Brain microvascular endothelial cell (primary cell): ENCODE results near the gene ACACB.

Source experiments
- DNase-seq: peaks from one replicate; pipeline ENCODE4 v3.0.0-alpha.2; 2020
- H3K27ac ChIP-seq: fragments of 250-450 bp; sonication (Bioruptor Pico); 2 replicates; pipeline ENCODE4 v1.5.1; 2020; ENCODE audit warnings: mild to moderate bottlenecking, moderate library complexity
- H3K27me3 ChIP-seq: fragments of 250-450 bp; sonication (Bioruptor Pico); replicated peaks from 2 replicates; pipeline ENCODE4 v1.5.1; 2020; ENCODE audit warnings: mild to moderate bottlenecking
- H3K36me3 ChIP-seq: fragments of 250-450 bp; sonication (Bioruptor Pico); replicated peaks from 2 replicates; pipeline ENCODE4 v1.5.1; 2020; ENCODE audit warnings: mild to moderate bottlenecking
- H3K4me3 ChIP-seq: 2 replicates; pipeline ENCODE4 v1.5.1; 2011; ENCODE audit warnings: low read depth, mild to moderate bottlenecking, control low read depth, low read length, moderate library complexity
- in situ Hi-C: cut with HindIII; loops from 2 replicates; pipeline ENCODE4 v1.10.0; 2017; ENCODE audit warnings: low sequenced_read_pairs, low pct_ligation_motif_present
- TF ChIP-seq, protein P1 (sequence below): IDR thresholded peaks from 2 replicates; pipeline ENCODE4 v1.5.1; 2011; ENCODE audit warnings: low read depth, mild to moderate bottlenecking, moderate library complexity, low read length, control low read depth, inconsistent platforms; ENCODE audit errors: missing control alignments

Gene ACACB

DNA sequence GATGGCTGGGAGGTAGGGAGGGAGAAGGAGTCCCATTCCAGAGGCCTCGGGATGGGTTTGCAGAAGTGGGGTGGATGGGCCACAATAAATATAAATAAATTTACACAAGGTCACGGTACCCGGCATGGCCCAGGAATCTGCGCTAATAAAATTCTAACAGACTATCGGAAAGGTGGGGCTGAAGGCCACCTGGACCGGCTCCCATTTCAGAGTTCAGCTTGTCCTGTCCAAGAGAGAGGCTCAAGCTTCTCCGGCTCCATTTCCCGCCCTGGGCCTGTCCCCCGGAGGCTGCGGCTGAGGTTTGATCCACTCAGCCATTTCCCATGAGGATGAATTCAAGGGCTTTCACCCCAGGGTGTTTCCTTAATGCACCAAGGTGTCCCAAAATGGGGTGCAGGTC is 162.5 kb downstream of the ACACB start:
- Histone ChIP-seq H3K4me3 (no peak overlapping the region), H3K27me3 (no peaks in the 10 kb centered on the region), H3K27ac (no peak overlapping the region), H3K36me3 (no peaks in the 10 kb centered on the region)
- in situ Hi-C loops, result no loop called here
- TF ChIP-seq, protein P1, sequence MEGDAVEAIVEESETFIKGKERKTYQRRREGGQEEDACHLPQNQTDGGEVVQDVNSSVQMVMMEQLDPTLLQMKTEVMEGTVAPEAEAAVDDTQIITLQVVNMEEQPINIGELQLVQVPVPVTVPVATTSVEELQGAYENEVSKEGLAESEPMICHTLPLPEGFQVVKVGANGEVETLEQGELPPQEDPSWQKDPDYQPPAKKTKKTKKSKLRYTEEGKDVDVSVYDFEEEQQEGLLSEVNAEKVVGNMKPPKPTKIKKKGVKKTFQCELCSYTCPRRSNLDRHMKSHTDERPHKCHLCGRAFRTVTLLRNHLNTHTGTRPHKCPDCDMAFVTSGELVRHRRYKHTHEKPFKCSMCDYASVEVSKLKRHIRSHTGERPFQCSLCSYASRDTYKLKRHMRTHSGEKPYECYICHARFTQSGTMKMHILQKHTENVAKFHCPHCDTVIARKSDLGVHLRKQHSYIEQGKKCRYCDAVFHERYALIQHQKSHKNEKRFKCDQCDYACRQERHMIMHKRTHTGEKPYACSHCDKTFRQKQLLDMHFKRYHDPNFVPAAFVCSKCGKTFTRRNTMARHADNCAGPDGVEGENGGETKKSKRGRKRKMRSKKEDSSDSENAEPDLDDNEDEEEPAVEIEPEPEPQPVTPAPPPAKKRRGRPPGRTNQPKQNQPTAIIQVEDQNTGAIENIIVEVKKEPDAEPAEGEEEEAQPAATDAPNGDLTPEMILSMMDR, result no peak
- no peak for DNase-seq

- no peak overlapping the region for H3K4me3 ChIP-seq
- no peak overlapping the region for H3K27ac ChIP-seq
- in situ Hi-C loops, result no loop called here
- DNase-seq, result no peak
- H3K36me3 ChIP-seq, result no peaks in the 10 kb centered on the region
- H3K27me3 ChIP-seq, result no peaks in the 10 kb centered on the region
- TF ChIP-seq, protein P1, result no peak
Observed at GRCh38 chr12:109279525-109279924, 163.1 kb downstream of the ACACB start.

- Histone ChIP-seq H3K27me3 (no peaks in the 10 kb centered on the region), H3K36me3 (no peaks in the 10 kb centered on the region), H3K4me3 (no peak overlapping the region), H3K27ac (no peak overlapping the region)
- no peak for DNase-seq
- TF ChIP-seq, protein P1, result no peak
- in situ Hi-C loops, result no loop called here
Observed at GRCh38 chr12:109281452-109281851, 165.1 kb downstream of the ACACB start.

DNA sequence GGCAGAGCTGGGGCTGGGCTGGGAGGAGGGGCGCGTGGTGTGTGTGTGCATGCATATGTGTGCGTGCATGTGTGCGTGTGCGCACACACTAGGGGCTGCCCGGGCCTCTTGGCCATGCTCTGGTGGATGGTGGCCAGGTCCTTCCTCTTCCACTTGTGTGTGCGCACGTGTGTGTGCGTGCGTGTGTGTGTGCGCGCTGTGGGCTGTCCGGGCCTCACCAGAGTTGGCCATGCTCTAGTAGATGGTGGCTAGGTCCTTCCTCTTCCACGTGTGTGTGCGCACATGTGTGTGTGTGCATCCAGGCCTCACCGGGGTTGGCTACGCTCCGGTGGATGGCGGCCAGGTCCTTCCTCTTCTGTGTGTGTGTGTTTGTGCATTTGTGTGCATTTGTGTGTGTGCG is 168.0 kb downstream of the ACACB start:
- no peaks in the 10 kb centered on the region for H3K36me3 ChIP-seq
- in situ Hi-C loops, result no loop called here
- H3K27ac ChIP-seq, result no peak overlapping the region
- TF ChIP-seq, protein P1, result no peak
- H3K4me3 ChIP-seq, result no peak overlapping the region
- no peak for DNase-seq
- H3K27me3 ChIP-seq, result no peaks in the 10 kb centered on the region

GRCh38 chr12:109286252-109286651 is 169.9 kb downstream of the ACACB start:
- Histone ChIP-seq H3K27me3 (peaks cover 4% of the 10 kb centered on the region), H3K4me3 (no peak overlapping the region), H3K27ac (no peak overlapping the region), H3K36me3 (no peaks in the 10 kb centered on the region)
- in situ Hi-C loops, result no loop called here
- no peak for DNase-seq
- TF ChIP-seq, protein P1, result no peak

DNA sequence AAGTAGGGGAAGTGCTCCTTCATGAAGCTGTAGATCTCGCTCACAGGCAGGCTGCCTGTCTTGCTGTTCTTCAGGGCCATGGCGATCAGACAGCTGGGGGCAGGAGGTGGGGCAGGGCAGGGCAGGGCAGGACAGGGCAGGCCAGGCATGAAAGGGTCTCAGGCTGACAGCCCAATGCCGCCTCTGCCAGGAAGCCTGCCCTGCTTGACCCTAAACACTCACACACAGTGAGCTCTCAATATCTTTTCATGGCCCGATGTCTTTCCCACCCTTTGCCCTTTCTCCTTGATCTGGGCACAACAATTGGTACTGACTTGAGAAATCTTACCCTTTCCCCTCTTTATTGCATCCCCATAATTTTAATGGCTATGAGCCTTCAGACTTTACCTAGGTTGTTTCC is 170.3 kb downstream of the ACACB start:
- in situ Hi-C loops, result no loop called here
- no peak overlapping the region for H3K27ac ChIP-seq
- H3K4me3 ChIP-seq, result no peak overlapping the region
- H3K27me3 ChIP-seq, result peaks cover 6% of the 10 kb centered on the region
- H3K36me3 ChIP-seq, result no peaks in the 10 kb centered on the region
- TF ChIP-seq, protein P1, result no peak
- no peak for DNase-seq
